ENCODE data around the gene GDF10.

The GDF10 gene

DNA sequence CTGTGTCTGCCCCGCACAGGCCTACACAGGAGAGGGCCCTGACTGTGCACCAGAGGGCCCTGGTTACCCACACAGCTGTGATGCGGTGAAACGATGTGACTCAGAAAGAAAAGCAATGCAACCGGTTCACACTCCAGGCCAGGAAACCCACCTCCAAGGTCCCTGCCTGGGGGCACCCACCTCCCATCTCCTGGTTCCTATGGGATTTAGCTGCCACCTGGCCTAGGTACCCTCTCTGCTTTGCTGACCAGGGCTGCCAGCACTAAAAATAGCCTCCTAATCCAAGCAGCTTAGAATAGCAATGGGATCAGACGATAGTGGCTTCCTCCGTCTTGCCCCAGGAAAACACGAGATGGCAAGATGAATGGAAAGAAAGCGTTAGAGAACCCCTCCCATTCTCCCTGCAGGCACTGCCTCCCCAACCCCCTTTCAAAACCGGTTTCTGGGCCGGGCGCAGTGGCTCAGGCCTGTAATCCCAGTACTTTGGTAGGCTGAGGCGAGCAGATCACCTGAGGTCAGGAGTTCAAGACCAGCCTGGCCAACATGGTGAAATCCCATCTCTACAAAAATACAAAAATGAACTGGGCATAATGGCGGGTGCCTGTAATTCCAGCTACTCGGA lies 60.5 kb downstream of the GDF10 start:
- Histone ChIP-seq H3K9me3 (ENCODE audit: control insufficient read depth, insufficient read depth, low read length) (no peaks in the 10 kb centered on the region), H3K9ac (ENCODE audit: low read depth, low read length) (no peak overlapping the region), H3K4me1 (ENCODE audit: insufficient read depth, low read length) (no peaks in the 10 kb centered on the region), H3K36me3 (ENCODE audit: insufficient read depth, low read length) (no peaks in the 10 kb centered on the region)

DNA sequence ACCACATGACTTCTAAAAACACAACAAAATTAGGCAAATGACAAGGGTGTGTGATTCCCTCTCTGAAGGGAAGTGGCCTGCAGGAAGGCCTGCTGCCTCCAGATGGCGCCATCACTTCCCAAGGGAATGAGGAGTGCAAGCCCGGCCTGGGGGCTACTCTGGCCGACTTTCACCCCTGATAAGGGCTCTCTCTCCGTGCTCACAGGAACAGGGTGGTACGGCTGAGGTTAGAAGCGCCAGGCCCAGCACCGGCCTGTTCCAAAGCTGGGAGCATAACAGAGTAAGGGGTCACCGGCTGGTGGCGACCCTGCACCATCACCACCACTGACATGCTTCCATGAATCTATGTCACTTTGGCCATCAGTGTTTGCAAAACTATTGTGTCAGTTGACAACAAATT lies 61.3 kb downstream of the GDF10 start:
- Histone ChIP-seq H3K9me3 (ENCODE audit: control insufficient read depth, insufficient read depth, low read length) (no peaks in the 10 kb centered on the region), H3K9ac (ENCODE audit: low read depth, low read length) (no peak overlapping the region), H3K36me3 (ENCODE audit: insufficient read depth, low read length) (no peaks in the 10 kb centered on the region), H3K4me1 (ENCODE audit: insufficient read depth, low read length) (no peaks in the 10 kb centered on the region)

DNA sequence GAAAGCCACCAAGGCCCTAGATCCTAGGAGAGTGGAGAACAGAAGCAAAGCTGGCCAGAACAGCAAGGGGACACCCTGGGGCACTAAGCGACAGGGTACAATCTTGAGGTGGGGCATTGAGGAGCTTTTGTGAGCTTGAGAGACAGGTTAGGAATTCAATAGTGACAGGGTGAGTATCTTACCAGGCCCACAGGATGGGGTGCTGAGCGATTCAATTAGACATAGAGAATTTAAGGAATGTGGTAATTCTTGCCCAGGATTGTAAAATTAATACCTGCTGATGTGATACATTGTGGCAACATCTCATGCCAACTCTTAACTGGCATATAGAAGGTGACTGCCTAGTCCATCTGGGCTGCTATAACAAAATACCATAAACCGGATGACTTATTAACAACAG lies 62.2 kb downstream of the GDF10 start:
- H3K36me3 ChIP-seq (ENCODE audit: insufficient read depth, low read length): no peaks in the 10 kb centered on the region
- no peaks in the 10 kb centered on the region for H3K4me1 ChIP-seq (ENCODE audit: insufficient read depth, low read length)
- no peak overlapping the region for H3K9ac ChIP-seq (ENCODE audit: low read depth, low read length)
- H3K9me3 ChIP-seq (ENCODE audit: control insufficient read depth, insufficient read depth, low read length): no peaks in the 10 kb centered on the region

All from ES-I3 (cell line).